Keratinocyte (primary cell): ENCODE results near the gene PLCL1. TPM values are rescaled to one million over a fixed set of nuclear protein-coding genes. Genes with fewer than 3 reads are reported as not detected.

Experiments used
- DNase-seq: peaks from one replicate; pipeline ENCODE4 v3.0.0-alpha.2; 2011; ENCODE audit warnings: low read depth, missing footprints, low spot score
- FAIRE-seq: peaks from 2 replicates; lab custom pipeline; 2011; peaks lifted over from hg19 to GRCh38; lab: Jason Lieb, UNC
- H2AFZ ChIP-seq: 2 replicates; pipeline ENCODE4 v1.6.0; 2012; ENCODE audit warnings: low read length, control low read depth, inconsistent platforms; ENCODE audit not compliant: control insufficient read depth
- H3K27ac ChIP-seq: 2 replicates; pipeline ENCODE4 v1.5.1; 2011; ENCODE audit warnings: low read length; ENCODE audit not compliant: control insufficient read depth, insufficient read depth
- H3K27me3 ChIP-seq: 3 replicates; pipeline ENCODE4 v1.6.0; 2011; ENCODE audit warnings: low read length; ENCODE audit not compliant: control insufficient read depth, insufficient read depth; ENCODE audit errors: extremely low read depth
- H3K36me3 ChIP-seq, 2 experiments: 2 replicates in 1 of 2; 3 replicates in 1 of 2; pipeline ENCODE4 v1.5.1; 2011; ENCODE audit warnings: low read length in 2 of 2, mild to moderate bottlenecking in 1 of 2; ENCODE audit not compliant: control insufficient read depth in 2 of 2, insufficient read depth in 2 of 2; ENCODE audit errors: extremely low read depth in 1 of 2
- H3K4me1 ChIP-seq: 3 replicates; pipeline ENCODE4 v1.5.1; 2011; ENCODE audit warnings: low read length; ENCODE audit not compliant: control insufficient read depth, insufficient read depth; ENCODE audit errors: extremely low read depth
- H3K4me2 ChIP-seq: 3 replicates; pipeline ENCODE4 v1.6.0; 2011; ENCODE audit warnings: low read depth, low read length; ENCODE audit not compliant: control insufficient read depth, insufficient read depth; ENCODE audit errors: extremely low read depth
- H3K4me3 ChIP-seq, 3 experiments: fragments of 200-600 bp in 1 of 3; sonication (generic) in 1 of 3; 2 replicates in 2 of 3; 3 replicates in 1 of 3; pipeline ENCODE4 v1.5.1; 2011 to 2016; ENCODE audit warnings: low read length in 3 of 3, mild to moderate bottlenecking in 3 of 3, control low read depth in 2 of 3, inconsistent platforms in 1 of 3, low read depth in 1 of 3, mixed read lengths in 1 of 3, mixed run types in 1 of 3, moderate library complexity in 1 of 3; ENCODE audit not compliant: control insufficient read depth in 2 of 3, insufficient read depth in 2 of 3; ENCODE audit errors: extremely low read depth in 1 of 3
- H3K79me2 ChIP-seq: 2 replicates; pipeline ENCODE4 v1.6.0; 2012; ENCODE audit warnings: low read length; ENCODE audit not compliant: control insufficient read depth, insufficient read depth
- H3K9ac ChIP-seq: 3 replicates; pipeline ENCODE4 v1.6.0; 2011; ENCODE audit warnings: low read length; ENCODE audit not compliant: control insufficient read depth, insufficient read depth; ENCODE audit errors: extremely low read depth
- H3K9me1 ChIP-seq: 3 replicates; pipeline ENCODE4 v1.6.0; 2011; ENCODE audit warnings: low read length; ENCODE audit not compliant: control insufficient read depth, insufficient read depth; ENCODE audit errors: extremely low read depth
- H3K9me3 ChIP-seq: 2 replicates; pipeline ENCODE4 v1.5.1; 2012; ENCODE audit warnings: low read depth, low read length; ENCODE audit not compliant: control insufficient read depth
- H4K20me1 ChIP-seq: 3 replicates; pipeline ENCODE4 v1.6.0; 2011; ENCODE audit warnings: low read length; ENCODE audit not compliant: control insufficient read depth, insufficient read depth; ENCODE audit errors: extremely low read depth
- EZH2 ChIP-seq: IDR thresholded peaks from one replicate; pipeline ENCODE4 v1.6.1; 2012; ENCODE audit warnings: inconsistent platforms, mild to moderate bottlenecking, low read length, moderate library complexity
- dilution Hi-C: fragments of 300-500 bp; cut with MboI; formaldehyde crosslinking; loops from one replicate; pipeline ENCODE4 v1.7.0; 2020; ENCODE audit warnings: low sequenced_read_pairs; ENCODE audit not compliant: extremely low pct_ligation_motif_present
- polyA plus RNA-seq, 5 experiments: library from polyadenylated mRNA; depleted of rRNA in 3 of 5; stranded (reverse) in 3 of 5; stranded (forward) in 1 of 5; unstranded in 1 of 5; fragments of >200 nt; gene quantifications; 1 replicate in 1 of 5; 2 replicates in 3 of 5; 3 replicates in 1 of 5; pipeline versions ENCODE4 v1.2.1 to v1.2.3, GENCODE V29; 2011 to 2012; ENCODE audit warnings: missing spikeins in 2 of 5, low read depth in 1 of 5, low replicate concordance in 1 of 5
- TF ChIP-seq, protein P1 (sequence below), 3 experiments: IDR thresholded peaks in 1 of 3; conservative IDR thresholded peaks in 1 of 3; optimal IDR thresholded peaks in 1 of 3; 2 replicates in 2 of 3; 3 replicates in 1 of 3; pipeline versions ENCODE3 to v1.5.1; 2011; ENCODE audit warnings: low read length in 3 of 3, mild to moderate bottlenecking in 3 of 3, moderate library complexity in 2 of 3, control low read depth in 1 of 3, inconsistent platforms in 1 of 3; ENCODE audit not compliant: insufficient read depth in 2 of 3; ENCODE audit errors: extremely low read depth in 1 of 3

Gene PLCL1
- polyA plus RNA-seq, 1 donor (not counting 4 experiments of a cell fraction or from before 2014, with no cell fraction given) = 0.01 TPM

DNA sequence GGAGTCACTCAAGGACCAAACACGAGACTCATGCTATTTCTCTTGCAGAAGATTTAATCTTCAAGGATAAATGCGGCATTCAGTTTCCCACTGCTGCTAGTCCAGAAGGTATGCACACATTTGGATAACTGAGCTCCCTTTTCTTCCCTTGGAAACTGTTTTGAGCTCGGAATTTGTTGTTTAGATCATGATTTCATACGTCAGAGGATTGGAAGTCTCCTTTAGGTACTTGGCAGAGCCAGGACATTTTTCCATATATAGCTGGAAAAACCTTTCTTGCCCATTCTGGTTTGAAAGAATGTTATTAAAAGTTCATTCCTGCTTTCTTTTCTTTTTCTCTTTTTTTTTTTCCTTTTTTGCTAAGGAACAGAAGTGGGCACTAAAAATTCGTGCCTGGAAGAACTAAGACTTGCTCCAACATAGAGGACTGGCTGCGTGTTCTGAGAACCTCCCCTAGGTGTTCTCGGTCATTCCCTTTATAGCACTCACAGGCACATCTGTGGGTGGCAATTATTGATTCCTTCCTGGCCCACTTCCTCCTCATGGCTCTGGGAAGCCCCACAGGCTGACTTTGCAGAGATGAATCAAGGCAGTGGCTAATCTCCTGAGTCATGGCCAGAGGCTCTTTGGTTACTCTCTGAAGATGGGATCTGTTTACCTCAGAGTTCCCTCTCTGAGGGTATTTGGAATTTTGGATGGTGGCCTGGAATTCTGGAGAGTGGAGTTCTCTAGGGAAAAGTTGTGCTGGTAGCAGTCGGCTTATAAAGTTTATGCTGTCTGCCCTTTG, 104.8 kb downstream of the PLCL1 start:
- no peak overlapping the region for H3K9ac ChIP-seq
- H3K4me1 ChIP-seq = no peaks in the 10 kb centered on the region
- no peak overlapping the region for H3K4me2 ChIP-seq
- no peaks in the 10 kb centered on the region for H4K20me1 ChIP-seq
- no peaks in the 10 kb centered on the region for H3K36me3 ChIP-seq
- H3K9me3 ChIP-seq = no peaks in the 10 kb centered on the region
- DNase-seq (no peak), FAIRE-seq (no peak)
- no peak overlapping the region for H2AFZ ChIP-seq
- H3K27me3 ChIP-seq = no peaks in the 10 kb centered on the region
- dilution Hi-C loops = no loop called here
- no peaks in the 10 kb centered on the region for H3K79me2 ChIP-seq
- no peak overlapping the region for H3K4me3 ChIP-seq
- no peak for TF ChIP-seq EZH2
- TF ChIP-seq, protein P1, sequence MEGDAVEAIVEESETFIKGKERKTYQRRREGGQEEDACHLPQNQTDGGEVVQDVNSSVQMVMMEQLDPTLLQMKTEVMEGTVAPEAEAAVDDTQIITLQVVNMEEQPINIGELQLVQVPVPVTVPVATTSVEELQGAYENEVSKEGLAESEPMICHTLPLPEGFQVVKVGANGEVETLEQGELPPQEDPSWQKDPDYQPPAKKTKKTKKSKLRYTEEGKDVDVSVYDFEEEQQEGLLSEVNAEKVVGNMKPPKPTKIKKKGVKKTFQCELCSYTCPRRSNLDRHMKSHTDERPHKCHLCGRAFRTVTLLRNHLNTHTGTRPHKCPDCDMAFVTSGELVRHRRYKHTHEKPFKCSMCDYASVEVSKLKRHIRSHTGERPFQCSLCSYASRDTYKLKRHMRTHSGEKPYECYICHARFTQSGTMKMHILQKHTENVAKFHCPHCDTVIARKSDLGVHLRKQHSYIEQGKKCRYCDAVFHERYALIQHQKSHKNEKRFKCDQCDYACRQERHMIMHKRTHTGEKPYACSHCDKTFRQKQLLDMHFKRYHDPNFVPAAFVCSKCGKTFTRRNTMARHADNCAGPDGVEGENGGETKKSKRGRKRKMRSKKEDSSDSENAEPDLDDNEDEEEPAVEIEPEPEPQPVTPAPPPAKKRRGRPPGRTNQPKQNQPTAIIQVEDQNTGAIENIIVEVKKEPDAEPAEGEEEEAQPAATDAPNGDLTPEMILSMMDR (optimal IDR thresholded peaks at IDR 0.05 in 1 of 3, IDR thresholded peaks at IDR 0.05 in 1 of 3, conservative IDR thresholded peaks at IDR 0.05 in 1 of 3; ENCODE audit: extremely low read depth in 1 of 3, insufficient read depth in 2 of 3, low read length in 3 of 3) = no peak
- no peak overlapping the region for H3K27ac ChIP-seq
- no peaks in the 10 kb centered on the region for H3K9me1 ChIP-seq

DNA sequence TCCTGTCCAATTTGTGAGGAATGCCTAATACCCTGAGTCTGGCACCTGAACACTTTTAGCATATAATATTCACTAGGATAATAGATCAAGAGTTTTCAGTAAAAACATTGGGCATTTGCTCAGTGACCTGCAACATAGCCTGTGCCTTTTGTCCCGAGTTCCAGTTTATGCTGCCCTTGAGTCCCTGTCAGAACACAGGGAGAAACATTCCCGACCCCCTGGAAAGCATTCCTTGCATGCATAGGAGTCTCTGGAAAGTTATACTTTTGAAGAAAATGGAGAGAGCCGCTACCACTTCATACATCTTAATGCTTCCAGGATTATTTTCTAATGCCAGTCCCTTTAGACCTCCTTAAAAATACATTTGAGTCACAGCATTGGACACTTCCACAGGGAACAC, 107.3 kb downstream of the PLCL1 start:
- dilution Hi-C loops = no loop called here
- no peaks in the 10 kb centered on the region for H3K27me3 ChIP-seq
- no peak for DNase-seq

More for the DNA sequence above, 107.3 kb downstream of the PLCL1 start:
- no peak overlapping the region for H3K4me2 ChIP-seq
- H2AFZ ChIP-seq = no peak overlapping the region
- H3K79me2 ChIP-seq = no peaks in the 10 kb centered on the region
- H4K20me1 ChIP-seq = no peaks in the 10 kb centered on the region
- H3K36me3 ChIP-seq = no peaks in the 10 kb centered on the region
- no peak overlapping the region for H3K4me3 ChIP-seq
- TF ChIP-seq, protein P1 (optimal IDR thresholded peaks at IDR 0.05 in 1 of 3, IDR thresholded peaks at IDR 0.05 in 1 of 3, conservative IDR thresholded peaks at IDR 0.05 in 1 of 3; ENCODE audit: extremely low read depth in 1 of 3, insufficient read depth in 2 of 3, low read length in 3 of 3) = no peak
- no peak for TF ChIP-seq EZH2
- no peaks in the 10 kb centered on the region for H3K9me1 ChIP-seq
- H3K9ac ChIP-seq = no peak overlapping the region
- H3K4me1 ChIP-seq = no peaks in the 10 kb centered on the region
- no peaks in the 10 kb centered on the region for H3K9me3 ChIP-seq
- no peak for FAIRE-seq
- no peak overlapping the region for H3K27ac ChIP-seq
